AG09309 (cell line): ENCODE results near the gene SPON1.

ENCODE experiments used
- DNase-seq: peaks from one replicate; pipeline ENCODE4 v3.0.0-alpha.2; 2010; ENCODE audit warnings: low read depth
- H3K4me3 ChIP-seq: 2 replicates; pipeline ENCODE4 v1.5.1; 2011; ENCODE audit warnings: mild to moderate bottlenecking, low read depth, low read length, moderate library complexity; ENCODE audit not compliant: control insufficient read depth
- TF ChIP-seq, protein P1 (sequence below): IDR thresholded peaks from 2 replicates; pipeline ENCODE4 v1.5.1; 2011; ENCODE audit warnings: mild to moderate bottlenecking, low read depth, low read length, inconsistent platforms; ENCODE audit not compliant: insufficient read depth, control insufficient read depth; ENCODE audit errors: missing control alignments

The SPON1 gene

DNA sequence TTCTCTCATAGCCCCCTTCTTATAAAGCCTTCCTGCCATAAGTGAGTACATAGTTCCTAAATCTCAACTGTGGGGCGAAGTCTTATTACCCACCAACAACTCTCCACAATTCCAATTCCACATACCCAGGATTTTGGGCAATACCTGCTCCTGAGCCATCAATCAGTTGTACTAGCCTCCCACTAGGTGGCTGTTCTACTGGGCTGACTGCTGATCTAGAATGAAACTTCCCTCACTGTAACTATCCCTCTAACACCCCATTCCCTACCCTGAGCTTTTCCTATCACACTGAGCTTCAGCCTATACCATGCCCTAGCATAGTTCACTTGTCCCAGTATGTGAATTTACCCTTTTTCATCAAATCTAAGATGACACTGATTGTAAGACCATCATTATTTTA, 344.0 kb downstream of the SPON1 start:
- H3K4me3 ChIP-seq = no peak overlapping the region
- DNase-seq = no peak
- TF ChIP-seq, protein P1, sequence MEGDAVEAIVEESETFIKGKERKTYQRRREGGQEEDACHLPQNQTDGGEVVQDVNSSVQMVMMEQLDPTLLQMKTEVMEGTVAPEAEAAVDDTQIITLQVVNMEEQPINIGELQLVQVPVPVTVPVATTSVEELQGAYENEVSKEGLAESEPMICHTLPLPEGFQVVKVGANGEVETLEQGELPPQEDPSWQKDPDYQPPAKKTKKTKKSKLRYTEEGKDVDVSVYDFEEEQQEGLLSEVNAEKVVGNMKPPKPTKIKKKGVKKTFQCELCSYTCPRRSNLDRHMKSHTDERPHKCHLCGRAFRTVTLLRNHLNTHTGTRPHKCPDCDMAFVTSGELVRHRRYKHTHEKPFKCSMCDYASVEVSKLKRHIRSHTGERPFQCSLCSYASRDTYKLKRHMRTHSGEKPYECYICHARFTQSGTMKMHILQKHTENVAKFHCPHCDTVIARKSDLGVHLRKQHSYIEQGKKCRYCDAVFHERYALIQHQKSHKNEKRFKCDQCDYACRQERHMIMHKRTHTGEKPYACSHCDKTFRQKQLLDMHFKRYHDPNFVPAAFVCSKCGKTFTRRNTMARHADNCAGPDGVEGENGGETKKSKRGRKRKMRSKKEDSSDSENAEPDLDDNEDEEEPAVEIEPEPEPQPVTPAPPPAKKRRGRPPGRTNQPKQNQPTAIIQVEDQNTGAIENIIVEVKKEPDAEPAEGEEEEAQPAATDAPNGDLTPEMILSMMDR = no peak

DNA sequence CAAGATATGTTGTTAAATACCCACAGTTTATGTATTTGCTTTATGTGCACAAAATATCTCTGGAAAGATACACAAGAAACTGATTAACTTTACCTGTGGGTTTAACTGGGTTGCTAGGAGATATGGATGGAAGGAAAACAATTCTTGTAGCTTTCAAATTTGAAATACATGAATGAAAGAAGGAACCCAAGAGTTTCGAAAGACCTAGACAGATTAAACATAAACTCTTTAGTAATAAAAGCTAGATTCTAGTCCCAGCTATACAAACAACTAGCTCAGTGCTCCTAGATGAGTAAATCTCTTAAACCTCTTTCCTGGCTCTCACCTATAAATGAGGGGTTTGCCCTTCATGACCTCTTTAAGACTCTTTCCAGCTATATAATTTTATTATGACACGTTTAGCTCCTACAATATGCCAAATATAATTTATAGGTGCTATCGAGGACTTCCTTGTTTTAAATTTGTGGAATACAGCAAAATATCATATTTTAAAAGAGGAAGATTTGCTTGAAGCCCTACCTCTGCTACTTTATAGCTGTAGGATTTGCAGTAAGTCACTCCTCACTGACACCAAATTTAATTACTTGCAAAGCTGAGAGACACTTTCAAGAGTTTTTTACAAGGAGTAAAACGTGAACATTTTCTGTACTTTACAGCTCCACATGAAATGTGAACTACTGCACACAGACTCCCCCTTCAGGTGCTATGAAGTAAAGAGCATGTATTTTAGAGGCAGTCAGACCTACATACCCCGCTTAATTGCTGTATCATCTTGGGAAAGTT, 345.8 kb downstream of the SPON1 start:
- DNase-seq = no peak
- no peak overlapping the region for H3K4me3 ChIP-seq
- TF ChIP-seq, protein P1 = peak; percentile 63

DNA sequence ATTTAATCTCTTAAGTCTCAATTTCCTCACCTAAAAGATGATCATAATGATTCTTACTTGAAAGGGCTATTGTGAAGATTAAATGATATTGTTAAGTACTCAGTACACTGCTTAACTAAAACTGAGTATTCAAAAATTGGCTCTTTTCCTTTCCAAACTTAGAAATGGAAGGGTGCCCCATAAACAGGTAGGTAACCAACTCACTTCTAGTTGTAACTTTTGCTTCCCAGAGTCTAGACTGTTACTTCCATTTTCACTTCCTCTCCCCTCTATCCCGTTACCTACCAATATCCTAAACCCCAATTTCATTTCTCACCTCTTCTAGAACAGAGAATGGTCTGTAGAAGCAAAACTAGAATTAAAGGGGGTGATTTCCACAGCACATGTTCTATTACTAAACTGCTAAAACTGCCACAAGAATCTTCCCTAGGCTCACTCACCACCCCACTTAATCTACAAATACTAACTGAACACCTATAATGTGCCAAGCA, 346.4 kb downstream of the SPON1 start:
- TF ChIP-seq, protein P1 = no peak
- no peak for DNase-seq
- H3K4me3 ChIP-seq = no peak overlapping the region

DNA sequence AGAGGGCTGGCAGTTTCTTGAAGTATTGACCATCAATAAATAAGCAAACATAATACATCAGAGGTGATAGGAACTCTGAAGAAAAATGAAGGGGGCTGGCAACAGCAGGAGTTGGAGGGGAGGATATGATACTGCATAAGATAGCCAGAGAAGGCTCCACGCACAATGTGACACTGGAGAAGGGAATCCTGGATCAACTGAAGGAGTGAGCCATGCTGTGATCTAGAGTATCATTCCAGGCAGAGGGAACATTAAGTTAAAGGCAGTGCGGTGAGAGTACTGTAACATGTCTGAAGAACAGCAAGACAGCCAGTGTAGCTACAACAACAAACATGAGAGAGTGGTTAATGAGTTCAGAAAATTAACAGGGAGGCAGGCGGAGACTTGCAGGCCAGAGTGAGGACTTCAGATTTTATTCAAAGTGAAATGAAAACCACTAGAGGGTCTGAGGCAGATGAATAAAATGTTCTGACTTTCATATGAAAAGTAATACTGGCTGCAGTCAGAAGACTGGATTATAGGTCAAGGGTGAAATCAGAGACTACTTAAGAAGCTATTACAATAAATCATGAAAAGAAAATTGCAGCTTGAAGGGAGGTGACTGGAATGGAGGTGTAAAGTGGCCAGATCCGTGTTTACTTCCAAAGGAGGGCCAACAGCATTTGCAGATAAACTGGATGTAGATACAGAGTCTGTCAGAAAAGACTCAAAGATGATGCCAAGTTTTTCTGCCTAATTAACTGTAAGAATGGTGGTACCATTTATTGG, 347.1 kb downstream of the SPON1 start:
- no peak for DNase-seq
- no peak overlapping the region for H3K4me3 ChIP-seq
- TF ChIP-seq, protein P1 = no peak

DNA sequence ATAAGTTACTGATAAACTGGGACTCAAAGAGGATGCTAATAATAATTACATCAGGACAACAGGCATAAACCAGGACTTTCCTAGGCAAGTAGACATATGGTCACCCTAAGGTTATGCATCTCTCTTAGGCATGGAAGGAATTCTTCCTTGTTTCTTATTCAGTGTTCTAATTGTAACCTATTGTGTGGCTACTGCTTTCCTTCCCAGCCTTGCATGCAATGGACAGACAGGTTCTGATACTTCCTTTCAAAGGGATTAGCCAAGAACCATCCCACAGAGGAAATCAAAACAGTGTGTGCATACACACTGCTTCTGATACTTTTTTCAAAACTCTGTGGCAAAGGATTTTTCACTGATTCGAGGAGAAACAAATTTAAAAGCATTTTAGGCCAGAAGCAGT, 348.2 kb downstream of the SPON1 start:
- DNase-seq = peak; percentile 49

DNA sequence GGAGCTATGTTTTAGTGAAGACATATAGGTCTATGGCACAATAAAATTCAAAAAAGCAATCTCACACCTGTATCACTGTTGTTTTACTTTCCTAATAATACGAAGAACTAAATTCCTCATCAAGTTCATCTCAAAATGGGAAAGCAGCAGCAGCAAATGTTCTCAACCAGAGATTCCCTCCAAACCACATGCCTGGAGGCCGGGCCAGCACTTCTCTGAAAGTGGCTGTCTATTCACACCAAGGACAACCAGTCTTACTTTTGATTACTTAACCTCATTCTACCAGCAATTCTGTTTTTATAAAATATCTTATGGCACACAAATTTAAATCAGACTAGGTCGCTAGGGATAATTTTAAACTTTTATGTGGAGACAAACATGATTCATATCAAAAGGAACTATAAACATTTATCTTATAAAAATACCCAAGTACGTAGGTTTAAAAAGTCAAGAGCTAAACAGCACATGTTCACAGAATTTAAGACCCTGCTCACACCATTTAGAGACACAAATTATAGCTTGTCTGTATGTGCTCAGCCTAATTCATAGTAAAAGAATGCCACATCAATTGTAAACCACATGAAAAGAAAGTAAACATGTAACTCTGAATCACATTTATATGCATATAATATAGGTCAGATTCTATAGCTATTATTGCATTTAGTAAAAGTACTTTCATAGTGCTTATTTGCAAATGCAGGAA, 350.4 kb downstream of the SPON1 start:
- peak; percentile 48 for DNase-seq
- H3K4me3 ChIP-seq = no peak overlapping the region
- TF ChIP-seq, protein P1 = no peak

More for the DNA sequence above, 348.2 kb downstream of the SPON1 start:
- TF ChIP-seq, protein P1 = no peak
- no peak overlapping the region for H3K4me3 ChIP-seq
